ENCODE data around the gene MACROD2. TPM values are rescaled to one million over a fixed set of nuclear protein-coding genes. Genes with fewer than 3 reads are reported as not detected.

Gene MACROD2
- total RNA-seq, 2 donors from 2014 or later, result 8.0 to 19.4 TPM

DNA sequence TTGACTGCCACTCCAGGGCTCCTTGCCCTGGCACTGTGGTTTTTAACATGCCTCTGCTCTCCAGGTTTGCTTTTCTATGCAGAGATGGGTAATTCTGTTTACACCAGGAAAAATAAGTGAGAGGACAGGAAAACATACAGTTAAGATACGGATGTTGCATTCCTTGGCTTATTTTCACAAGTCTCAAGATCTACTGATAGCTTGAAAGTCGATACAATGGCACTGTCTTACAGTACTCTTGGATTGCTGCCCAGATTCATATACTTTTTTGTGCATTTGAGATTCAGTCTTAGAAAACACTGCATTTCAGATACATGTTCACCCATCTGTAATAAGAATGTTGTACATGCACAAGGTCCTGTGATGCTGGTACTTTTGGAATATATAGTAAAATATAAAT is 501.7 kb downstream of the MACROD2 start:
- no peaks in the 10 kb centered on the region for H3K9me3 ChIP-seq
- H3K4me3 ChIP-seq, result no peak overlapping the region
- 9% methylated on average over 2 of the region's 2 CpGs for WGBS
- H3K4me1 ChIP-seq (replicated peaks), result no peaks in the 10 kb centered on the region
- no peak overlapping the region for H3K27ac ChIP-seq
- DNase-seq (ENCODE audit: low spot score), result no peak
- TF ChIP-seq POLR2AphosphoS5 (IDR thresholded peaks at IDR 0.05), result no peak
- no peak for TF ChIP-seq CTCF (IDR thresholded peaks at IDR 0.05)
- no peak for TF ChIP-seq POLR2A (IDR thresholded peaks at IDR 0.05)
- H3K27me3 ChIP-seq (replicated peaks; ENCODE audit: insufficient read depth), result no peaks in the 10 kb centered on the region
- H3K36me3 ChIP-seq, result no peaks in the 10 kb centered on the region
- intact Hi-C loops (cut with DNase I), result no loop called here

GRCh38 chr20:14498772-14499171 is 503.5 kb downstream of the MACROD2 start:
- intact Hi-C loops (cut with DNase I), result no loop called here
- no peak for DNase-seq (ENCODE audit: low spot score)
- TF ChIP-seq POLR2A (IDR thresholded peaks at IDR 0.05) (no peak), CTCF (IDR thresholded peaks at IDR 0.05) (no peak), POLR2AphosphoS5 (IDR thresholded peaks at IDR 0.05) (no peak)
- Histone ChIP-seq H3K27ac (no peak overlapping the region), H3K4me1 (replicated peaks) (no peaks in the 10 kb centered on the region), H3K9me3 (no peaks in the 10 kb centered on the region), H3K36me3 (no peaks in the 10 kb centered on the region), H3K27me3 (replicated peaks; ENCODE audit: insufficient read depth) (no peaks in the 10 kb centered on the region), H3K4me3 (no peak overlapping the region)
- WGBS, result 88% methylated on average over 4 of the region's 4 CpGs

DNA sequence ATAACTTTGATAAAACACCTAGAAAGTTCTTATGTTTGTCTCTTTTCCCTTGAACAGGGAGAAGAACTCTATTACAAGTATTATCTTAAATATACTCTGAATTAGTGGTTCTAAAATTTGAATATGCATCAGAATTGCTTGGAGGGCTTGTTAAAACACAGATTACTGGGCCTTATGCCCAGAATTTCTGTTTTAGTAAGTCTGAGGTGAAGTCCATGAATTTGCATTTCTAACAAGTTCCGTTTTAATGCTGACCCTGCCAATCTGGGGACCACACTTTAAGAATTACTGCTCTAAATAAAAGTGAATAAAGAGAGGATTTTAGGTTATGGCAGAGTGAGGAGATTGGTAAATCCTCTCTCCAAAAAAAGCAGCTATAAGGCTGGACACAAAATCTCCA is 510.2 kb downstream of the MACROD2 start:
- Histone ChIP-seq H3K4me3 (no peak overlapping the region), H3K36me3 (no peaks in the 10 kb centered on the region), H3K27ac (no peak overlapping the region), H3K9me3 (no peaks in the 10 kb centered on the region), H3K27me3 (replicated peaks; ENCODE audit: insufficient read depth) (no peaks in the 10 kb centered on the region), H3K4me1 (replicated peaks) (no peaks in the 10 kb centered on the region)
- WGBS, result 43% methylated on average over 1 of the region's 1 CpG
- intact Hi-C loops (cut with DNase I), result no loop called here
- DNase-seq (ENCODE audit: low spot score), result no peak
- no peak for TF ChIP-seq CTCF (IDR thresholded peaks at IDR 0.05)
- TF ChIP-seq POLR2A (IDR thresholded peaks at IDR 0.05), result no peak
- no peak for TF ChIP-seq POLR2AphosphoS5 (IDR thresholded peaks at IDR 0.05)

- intact Hi-C loops (cut with DNase I), result no loop called here
Observed at GRCh38 chr20:14507711-14508110, 512.4 kb downstream of the MACROD2 start.

More at GRCh38 chr20:14507711-14508110, 512.4 kb downstream of the MACROD2 start:
- Histone ChIP-seq H3K27me3 (replicated peaks; ENCODE audit: insufficient read depth) (no peaks in the 10 kb centered on the region), H3K4me3 (no peak overlapping the region), H3K4me1 (replicated peaks) (no peaks in the 10 kb centered on the region), H3K27ac (no peak overlapping the region), H3K36me3 (no peaks in the 10 kb centered on the region), H3K9me3 (no peaks in the 10 kb centered on the region)
- WGBS, result 96% methylated on average over 2 of the region's 2 CpGs
- TF ChIP-seq POLR2AphosphoS5 (IDR thresholded peaks at IDR 0.05) (no peak), POLR2A (IDR thresholded peaks at IDR 0.05) (no peak), CTCF (IDR thresholded peaks at IDR 0.05) (no peak)
- DNase-seq (ENCODE audit: low spot score), result no peak
